GM19324 (cell line): ENCODE measurements around the gene PPIP5K2.
"Not testable (repeated sequence)": the region's sequence is repeated elsewhere in the genome, so short reads cannot be mapped to it uniquely, and the experiment has no call there.

ENCODE experiments used
- ATAC-seq: cut with Tn5 transposase; IDR thresholded peaks from one replicate; pipeline ENCODE4 v1.9.1; 2021; ENCODE audit warnings: mild to moderate bottlenecking, moderate library complexity; ENCODE audit not compliant: unreplicated experiment, low FRiP score

PPIP5K2 gene

DNA sequence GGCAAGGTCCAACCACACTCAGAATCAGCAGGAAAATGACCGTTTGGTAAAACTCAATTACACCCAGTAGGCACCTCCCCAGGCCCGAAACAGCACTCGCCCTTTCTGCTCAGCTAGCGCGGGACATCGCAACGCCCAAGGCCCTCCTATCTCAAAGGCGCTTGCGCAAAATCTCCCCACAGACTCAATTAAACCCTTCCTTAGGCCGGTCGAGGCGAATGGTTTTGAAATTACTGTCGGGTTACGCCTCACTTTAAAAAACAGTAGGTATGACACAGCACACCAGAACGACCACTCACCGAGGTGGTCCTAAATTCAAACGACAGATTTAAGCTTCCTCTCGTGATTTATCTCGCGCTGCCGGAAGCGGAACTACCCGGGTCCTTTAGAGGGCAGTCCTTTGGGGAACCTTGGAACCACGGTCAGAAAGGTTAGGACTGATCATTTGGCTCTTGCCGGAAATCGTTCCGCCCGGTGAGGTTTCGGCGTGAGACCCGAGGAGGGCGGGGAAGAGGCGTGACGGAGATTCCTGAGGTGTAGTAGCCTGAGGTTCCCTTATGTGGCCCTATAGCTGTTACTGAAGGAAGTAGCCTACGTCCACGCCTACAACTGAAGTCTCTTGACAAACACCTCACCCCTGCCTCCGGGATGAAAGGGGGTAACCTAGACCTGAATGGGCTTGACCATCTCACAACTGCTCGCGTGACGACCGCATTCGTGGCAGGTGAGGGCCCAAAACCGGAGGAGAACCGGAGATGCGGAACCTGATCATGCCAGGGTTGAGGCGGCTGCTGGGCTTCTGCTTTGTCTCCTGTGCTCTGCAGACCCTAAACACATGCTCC lies at the start of gene PPIP5K2, which contains the start of gene GIN1:
Gene PPIP5K2 (plus strand): TSS at position 537 of the 842 bp plus-strand sequence. CDS start 9,289 bp downstream, outside the sequence.
Gene GIN1 (minus strand): TSS at position 374 of the 842 bp plus-strand sequence. CDS start 11,431 bp downstream, outside the sequence.
- ATAC-seq, result peak; percentile 97

DNA sequence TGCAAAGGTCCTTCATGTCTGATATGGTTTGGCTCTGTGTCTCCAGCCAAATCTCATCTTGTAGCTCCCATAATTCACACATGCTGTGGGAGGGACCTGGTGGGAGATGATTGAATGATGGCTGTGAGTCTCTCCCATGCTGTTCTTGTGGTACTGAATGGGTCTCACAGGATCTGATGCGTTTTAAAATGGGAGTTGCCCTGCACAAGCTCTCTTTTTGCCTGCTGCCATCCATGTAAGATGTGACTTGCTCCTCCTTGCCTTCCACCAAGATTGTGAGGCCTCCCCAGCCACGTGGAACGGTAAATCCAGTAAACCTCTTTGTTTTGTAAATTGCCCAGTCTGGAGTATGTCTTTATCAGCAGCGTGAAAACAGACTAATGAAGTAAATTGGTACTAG lies 46.6 kb upstream of the PPIP5K2 start:
- ATAC-seq, result not testable (repeated sequence)

DNA sequence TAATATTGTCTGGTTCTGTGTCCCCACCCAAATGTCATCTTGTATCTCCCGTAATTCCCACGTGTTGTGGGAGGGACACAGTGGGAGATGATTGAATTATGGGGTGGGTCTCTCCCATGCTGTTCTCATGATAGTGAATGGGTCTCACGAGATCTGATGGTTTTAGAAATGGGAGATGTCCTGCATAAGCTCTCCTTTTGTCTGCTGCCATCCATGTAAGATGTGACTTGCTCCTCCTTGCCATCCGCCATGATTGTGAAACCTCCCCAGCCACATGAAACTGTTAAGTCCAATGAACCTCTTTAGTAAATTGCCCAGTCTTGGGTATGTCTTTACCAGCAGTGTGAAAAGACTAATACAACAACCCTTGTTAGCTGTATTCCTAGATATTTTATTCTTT lies 44.7 kb upstream of the PPIP5K2 start:
- no peak for ATAC-seq

DNA sequence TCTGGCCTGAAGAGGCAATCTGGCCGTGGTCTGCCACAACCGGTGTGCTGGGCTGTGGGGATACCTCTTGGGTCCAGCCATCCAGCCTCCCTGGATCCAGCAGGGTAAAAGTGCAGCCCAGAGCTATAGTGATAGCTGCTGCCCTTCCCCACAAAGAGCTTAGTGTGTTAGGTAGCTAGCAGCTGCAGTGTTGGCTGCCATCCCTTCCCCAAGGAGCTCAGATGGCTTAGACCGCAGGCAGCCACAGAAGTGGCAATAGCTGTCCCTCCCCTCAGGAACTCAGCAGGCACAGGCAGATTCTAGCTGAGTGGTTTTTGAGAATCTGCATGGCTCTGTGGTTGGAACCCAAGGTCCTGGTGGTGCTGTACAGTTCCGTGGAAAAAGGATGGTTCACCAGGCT lies 40.3 kb upstream of the PPIP5K2 start:
- ATAC-seq, result no peak

DNA sequence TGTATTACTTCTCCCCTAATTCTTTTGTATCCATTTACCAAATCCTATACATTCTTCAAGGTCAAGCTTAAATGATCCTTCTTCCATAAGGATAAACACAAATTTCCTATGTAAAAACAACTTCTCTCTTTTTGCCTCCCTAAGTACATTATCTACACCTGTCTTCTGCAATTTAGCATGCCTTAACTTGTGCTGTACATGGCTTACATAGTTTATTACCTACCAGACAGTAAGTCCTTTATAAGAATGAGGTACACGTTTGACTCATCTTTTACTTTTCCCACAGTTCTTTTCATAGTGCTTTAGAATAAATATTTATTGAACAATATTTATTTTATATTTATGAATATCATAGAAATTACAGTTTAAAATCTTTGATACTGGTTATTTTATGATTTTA lies 33.6 kb upstream of the PPIP5K2 start:
- ATAC-seq, result no peak

DNA sequence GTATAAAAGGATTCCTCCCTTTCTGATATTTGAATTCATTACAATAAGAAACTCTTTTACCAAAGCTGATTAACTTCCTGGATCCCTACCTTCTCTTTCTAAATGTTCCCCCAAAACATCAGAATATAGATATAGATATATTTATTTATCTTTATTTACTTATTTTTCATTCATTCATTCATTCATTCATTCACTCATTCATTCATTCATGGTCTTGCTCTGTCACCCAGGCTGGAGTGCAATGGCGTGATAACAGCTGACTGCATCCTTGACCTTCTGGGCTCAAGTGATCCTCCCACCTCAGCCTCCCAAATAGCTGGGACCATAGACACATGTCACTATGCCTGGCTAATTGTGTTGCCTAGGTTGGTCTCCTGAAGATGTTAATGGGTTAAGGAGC lies 30.8 kb upstream of the PPIP5K2 start:
- no peak for ATAC-seq

DNA sequence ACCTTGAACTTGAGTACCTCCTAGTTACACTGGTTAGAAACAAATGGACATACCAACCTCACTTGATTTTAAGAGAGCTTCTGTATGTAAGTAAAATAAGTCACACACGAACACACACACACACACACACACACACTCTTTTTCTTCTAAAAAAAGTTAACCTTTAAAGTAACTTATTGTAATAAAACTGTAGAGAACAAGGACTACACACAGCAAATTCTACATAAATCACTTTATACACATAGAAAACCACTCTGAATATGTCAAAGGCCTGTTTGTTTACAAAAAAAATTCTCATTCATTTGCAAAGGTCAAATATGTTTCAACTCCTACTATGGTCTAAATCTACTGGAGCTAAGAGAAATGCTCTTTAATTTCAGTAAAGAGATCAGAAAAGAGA lies 29.3 kb upstream of the PPIP5K2 start:
- ATAC-seq, result no peak

DNA sequence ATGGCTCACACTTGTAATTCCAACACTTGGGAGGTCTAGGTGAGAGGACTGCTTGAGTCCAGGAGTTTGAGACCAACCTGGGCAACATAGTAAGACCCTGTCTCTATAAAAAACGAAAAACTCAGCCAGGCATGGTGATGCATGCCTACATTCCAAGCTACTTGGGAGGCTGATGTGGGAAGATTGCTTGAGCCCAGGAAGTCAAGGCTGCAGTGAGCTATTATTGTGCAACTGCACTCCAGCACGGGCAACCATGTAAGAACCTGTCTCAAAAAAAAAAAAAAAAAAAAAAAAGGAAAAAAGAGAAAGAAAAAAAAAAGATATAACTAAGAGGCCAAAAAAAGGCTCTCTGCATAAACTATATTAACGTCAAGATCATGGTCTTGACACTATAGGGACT lies 27.4 kb upstream of the PPIP5K2 start:
- no peak for ATAC-seq

DNA sequence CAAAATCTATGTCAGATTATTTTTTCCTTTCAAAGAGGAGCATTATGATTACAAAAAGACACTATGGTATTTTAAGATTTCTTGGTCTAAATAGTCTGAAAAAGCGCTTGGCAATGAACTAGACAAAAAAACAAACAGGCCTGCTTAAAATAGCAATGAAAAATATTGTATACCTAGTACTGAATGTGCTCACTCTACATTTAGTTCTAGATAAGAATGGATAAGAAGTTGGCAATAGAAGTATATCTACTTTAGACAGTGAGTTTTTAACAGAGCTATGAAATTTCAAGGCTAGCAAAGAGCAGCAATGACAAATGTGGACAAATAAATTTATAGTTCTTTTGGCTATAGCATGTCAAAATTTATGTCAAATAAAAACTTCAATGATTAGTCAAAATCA lies 26.4 kb upstream of the PPIP5K2 start:
- no peak for ATAC-seq

DNA sequence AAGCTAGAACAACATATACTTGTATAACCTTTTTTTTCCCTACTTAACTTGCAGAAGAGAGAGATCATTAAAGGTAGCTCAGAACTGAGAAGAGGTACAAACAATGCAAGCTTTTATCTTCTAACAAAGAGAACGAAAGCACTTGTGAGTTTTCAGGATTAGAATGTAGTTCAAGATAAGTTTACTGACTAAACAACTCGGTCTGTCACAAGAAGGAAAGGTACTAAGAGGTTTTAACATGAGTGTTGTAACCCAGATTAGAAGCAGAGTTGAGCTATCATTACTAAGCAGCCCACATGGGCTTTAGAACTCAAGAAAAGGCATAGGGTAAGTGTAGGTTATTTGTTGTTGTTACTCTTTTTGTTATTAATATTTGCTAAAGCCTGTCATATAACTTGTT lies 25.4 kb upstream of the PPIP5K2 start:
- ATAC-seq, result no peak

DNA sequence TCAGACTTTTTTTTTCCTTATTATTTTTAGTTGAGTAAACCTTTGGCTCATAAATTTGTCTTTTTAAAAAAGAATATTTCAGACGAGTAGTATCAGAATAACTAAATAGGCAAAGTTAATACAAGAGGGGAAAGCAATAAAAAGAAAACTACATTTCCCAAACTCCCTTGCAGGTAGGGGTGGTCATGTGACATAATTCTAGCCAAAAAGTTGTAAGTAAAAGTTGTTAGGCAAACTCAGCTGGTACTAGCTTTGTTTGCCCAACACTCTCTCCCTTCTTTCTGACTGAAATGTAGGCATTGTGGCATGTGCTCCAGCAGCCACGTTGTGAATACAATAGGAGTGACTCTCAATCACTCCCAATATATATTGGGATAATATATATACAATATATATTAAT lies 21.1 kb upstream of the PPIP5K2 start:
- ATAC-seq, result no peak

DNA sequence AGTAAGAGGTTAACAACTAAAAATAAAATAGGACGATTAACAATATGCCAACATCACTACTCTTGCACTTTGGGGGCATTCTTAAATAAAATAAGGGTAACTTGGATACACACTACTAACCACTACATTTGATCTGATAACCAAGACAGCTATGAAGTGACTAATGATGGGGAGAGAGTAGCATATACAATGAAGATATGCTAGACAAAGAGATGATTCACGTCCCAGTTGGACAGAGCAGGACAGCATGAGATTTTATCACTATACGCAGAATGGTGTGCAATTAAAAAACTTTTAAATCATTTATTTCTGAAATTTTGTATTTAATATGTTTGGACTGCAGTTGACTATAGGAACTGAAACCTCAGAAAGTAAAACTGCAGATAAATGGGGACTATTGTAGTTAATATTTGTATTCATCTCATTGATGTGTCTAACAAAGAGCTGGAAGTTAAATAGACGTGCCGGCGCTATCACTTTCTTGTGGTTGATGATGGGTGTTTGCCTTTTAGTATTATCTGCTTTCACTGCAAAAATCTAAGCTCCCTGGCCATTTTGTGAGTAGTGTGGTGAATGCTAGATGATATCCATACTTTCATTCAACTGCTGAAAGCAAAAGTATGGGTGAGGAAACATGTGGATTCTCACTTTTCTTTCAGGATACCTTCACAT lies 18.9 kb upstream of the PPIP5K2 start:
- ATAC-seq, result no peak

DNA sequence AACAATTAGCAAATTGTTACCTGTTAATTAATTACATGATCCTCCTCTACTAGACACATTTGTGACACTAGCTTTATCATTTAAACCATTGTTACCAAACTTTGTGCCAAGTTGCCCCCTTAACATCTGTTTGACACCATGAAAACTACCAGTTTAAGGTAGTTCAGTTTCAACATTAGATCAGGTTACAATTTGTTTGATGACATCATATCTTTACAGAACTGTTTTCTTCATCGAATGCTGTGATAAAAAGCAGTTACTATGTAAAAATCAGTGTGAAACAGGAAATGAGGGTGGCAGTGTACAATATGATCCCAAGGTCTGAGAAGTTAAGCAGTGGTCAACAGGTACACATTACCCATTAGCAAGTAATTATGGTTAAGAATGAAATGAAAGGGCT lies 17.9 kb upstream of the PPIP5K2 start:
- no peak for ATAC-seq

DNA sequence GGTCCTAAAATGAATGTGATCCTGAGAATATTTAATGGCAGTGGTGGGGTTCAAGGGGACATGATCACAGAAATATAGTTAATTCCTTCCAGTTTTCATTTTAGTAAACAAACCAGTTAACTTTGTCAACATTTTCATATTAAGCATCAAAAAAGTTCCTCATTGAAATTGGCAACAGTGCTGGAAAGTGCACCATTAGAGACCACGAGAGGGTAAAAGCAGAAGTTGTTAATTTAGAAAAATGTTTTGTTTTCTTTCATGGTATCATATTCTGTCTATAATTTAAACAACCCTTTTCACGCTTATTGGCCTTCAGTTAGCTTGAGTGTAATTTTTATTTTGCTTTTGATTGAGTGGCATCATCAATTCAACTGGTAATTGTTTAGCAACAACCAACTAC lies 12.0 kb upstream of the PPIP5K2 start:
- no peak for ATAC-seq

DNA sequence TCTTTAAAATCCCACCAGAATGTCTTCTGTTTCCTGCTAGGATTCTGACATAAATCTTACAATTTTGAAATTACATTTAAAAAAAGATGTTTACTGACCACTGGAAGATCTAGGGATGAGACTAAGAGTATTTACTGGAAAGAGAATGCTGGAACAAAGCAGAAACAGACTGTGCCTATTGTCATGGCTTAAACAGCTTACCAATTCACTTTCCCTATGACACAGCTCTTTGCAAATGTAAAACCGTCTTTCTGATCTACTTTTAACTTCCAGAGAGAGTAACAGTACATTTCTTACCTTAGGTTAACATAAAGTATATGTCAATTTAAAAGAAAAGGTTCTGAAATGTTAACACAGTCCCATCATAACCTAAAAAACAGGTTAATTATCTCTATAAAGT lies 10.8 kb upstream of the PPIP5K2 start:
- ATAC-seq, result no peak

DNA sequence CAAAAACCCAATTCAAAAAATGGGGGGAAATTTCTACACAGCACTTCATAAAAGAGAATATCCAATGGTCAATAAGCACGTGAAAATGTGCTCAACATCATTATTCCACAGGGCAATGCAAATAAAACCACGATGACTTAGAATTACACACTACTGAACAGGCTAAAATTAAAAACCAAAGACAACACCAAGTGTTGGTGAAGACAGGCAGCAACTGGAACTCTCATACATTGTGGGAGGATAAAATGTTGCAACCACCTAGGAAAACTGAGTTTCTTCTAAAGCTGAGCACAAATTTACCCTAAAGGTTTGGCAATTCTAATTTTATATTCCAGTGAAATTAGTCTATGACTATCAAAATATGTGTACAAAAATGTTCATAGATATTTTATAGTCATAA lies 9.7 kb upstream of the PPIP5K2 start:
- ATAC-seq, result no peak

DNA sequence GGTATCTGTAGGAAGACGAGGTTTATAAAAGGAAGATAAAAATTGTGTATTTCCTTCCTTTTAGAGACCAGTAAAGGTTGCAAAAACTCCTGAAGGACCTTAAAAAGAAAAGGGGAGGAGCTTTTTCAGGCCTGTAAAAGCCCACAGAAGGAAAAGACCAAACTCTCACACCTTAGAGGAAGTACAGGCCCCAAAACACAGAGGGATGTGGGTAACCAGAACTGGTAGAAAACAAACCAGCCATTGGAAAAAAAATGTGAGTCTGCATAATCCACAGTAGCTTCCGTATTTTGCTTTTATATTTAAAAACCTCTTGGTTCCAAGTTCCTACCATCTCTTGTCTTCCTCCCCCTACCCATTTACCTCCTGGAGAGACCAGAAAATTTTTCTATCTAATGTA lies 8.6 kb upstream of the PPIP5K2 start:
- ATAC-seq, result no peak

DNA sequence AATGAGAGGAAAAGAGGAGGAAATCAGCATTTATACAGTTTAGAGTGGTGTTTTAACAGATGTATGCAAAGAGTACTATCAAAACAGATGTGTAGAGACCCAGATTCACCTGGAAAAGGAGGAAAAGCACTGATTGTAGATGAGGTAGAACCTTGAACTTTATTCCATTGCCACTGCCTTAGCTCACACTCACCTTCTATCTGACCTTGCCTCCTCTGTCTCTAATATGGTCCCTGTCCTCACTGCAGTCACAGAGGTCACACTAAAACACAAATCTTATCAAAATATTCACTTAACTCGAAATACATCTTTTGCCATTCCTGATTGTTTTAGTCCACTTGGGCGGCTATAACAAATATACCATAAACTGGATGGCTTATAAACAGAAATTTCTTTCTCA lies 7.2 kb upstream of the PPIP5K2 start:
- ATAC-seq, result no peak

DNA sequence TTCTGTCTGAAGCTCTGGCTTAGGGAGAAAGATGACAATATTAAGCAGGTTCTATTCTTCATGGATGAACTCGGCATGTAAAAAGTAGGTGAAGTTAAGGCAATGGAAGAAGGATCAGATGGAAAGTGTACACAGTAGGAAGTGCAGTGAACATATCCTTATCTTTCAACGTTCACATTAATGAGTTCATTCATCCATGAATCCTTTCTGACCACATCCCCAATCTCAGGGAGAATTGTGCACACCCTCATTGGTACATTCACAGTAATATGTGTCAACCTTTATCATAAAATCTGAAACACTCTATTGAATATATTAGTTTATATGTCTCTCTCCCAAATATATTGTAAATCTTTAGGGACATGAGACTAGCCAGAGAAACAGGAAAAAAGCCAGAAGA lies 5.7 kb upstream of the PPIP5K2 start:
- no peak for ATAC-seq

DNA sequence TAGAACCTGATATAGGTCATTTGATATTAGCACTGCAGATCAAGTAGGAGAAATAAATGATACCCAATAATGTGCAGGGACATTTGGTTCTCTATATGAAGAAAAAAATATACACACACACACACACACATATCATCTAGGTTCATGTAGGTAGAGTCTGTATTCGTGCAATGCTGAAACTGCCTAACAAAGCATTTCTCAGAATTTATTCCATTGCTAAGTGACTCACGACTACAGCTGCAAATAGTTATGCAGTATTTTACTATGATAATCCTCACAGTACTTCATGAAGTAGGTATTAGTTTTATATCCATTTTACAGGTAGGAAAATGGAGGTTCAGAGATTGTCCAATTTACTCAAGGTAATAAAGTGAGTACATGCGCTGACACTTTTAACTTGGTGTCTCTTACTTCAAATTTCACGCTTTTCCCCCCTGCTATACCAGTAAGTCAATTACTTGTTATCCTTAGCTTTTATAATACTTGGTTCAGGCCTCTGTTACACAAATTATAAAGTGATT lies 2.6 kb upstream of the PPIP5K2 start:
- no peak for ATAC-seq

DNA sequence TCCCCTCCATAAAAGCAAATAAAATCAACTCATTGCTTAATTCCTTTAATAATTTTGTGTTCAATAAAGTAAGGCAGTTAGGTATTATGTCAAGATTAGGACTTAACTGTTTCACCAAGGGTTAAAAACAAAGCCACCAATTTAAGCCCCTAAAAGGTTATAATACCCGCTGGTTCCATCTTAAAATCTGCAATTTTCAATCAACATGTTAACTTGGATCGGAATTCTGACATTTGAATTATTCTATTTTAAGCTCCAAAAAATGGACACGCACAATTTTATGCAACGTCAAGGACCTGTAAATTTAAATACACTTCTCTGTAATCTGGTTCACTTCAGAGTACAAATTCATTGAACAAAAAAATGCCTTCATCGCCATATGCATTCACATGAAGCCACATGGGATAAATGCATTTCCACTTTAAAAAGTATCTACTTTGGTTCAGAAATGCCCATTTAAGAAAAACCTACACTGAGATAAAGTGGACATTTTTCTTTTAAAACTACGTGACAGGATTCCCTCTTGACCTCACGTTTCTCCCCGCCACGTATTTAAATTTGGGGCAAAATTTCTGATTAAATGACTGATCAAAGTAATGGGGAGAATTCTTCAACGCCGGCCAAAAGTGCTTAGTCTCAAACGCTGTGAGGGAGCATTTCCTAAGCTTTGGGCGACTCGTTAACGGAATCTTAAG lies 884 bp upstream of the PPIP5K2 start:
- no peak for ATAC-seq
